Gastroesophageal sphincter (tissue), 3 donors: ENCODE data around the gene LMOD1.

Source experiments
- CTCF ChIP-seq, 4 experiments: fragments of 200-600 bp in 2 of 4; fragments of 450-650 bp in 2 of 4; sonication (generic) in 1 of 4; IDR thresholded peaks; one replicate each; pipeline ENCODE4 v1.5.1; 2017 to 2019; ENCODE audit warnings: antibody characterized with exemption in 4 of 4, mild to moderate bottlenecking in 2 of 4, moderate library complexity in 2 of 4
- POLR2AphosphoS5 ChIP-seq: sonication (generic); formaldehyde crosslinking; IDR thresholded peaks from one replicate; pipeline ENCODE4 v1.6.1; 2017; ENCODE audit warnings: antibody characterized with exemption

DNA sequence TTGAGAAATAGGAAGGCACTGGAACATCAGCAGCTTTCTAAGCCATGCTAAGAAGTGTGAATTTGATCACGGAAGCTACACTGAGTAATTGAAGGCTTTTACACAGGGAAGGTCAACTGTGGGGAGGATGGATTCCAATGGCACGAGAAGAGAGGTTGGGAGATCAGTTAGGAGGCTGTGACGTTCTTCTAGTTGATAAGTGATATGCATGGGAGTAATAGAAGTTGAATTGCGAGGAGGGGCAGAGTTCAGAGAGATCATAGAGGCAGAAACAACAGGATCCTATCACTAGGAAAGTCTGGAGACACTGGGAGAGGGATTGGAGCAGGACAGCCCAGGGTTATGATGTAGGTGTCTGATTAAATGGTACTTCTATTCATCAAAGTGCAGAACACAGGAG is 16.2 kb downstream of the LMOD1 start:
- TF ChIP-seq CTCF (IDR thresholded peaks at IDR 0.05) (no peak), POLR2AphosphoS5 (no peak)
